Type B pancreatic cell (in vitro differentiated cells): ENCODE measurements around the gene GCNA. TPM values are rescaled to one million over a fixed set of nuclear protein-coding genes. Genes with fewer than 3 reads are reported as not detected.
A peak's percentile ranks its signal among the peaks of the same experiment; 100 is the strongest.

Source experiments
- DNase-seq: peaks from one replicate; pipeline ENCODE4 v3.0.0; 2021; ENCODE audit warnings: mixed read lengths; ENCODE audit not compliant: unreplicated experiment; ENCODE audit errors: extremely low spot score
- H3K27ac Mint-ChIP-seq: 2 replicates; pipeline ENCODE4 v1.8.0; 2021; ENCODE audit warnings: mild to moderate bottlenecking, mixed read lengths
- H3K27me3 Mint-ChIP-seq: 2 replicates; pipeline ENCODE4 v1.8.0; 2021; ENCODE audit warnings: mixed read lengths
- H3K36me3 Mint-ChIP-seq: 2 replicates; pipeline ENCODE4 v1.8.0; 2021; ENCODE audit warnings: mixed read lengths
- H3K4me1 Mint-ChIP-seq: one replicate; pipeline ENCODE4 v1.8.0; 2021; ENCODE audit warnings: mixed read lengths; ENCODE audit not compliant: unreplicated experiment
- H3K4me3 Mint-ChIP-seq: 2 replicates; pipeline ENCODE4 v1.8.0; 2021; ENCODE audit warnings: mild to moderate bottlenecking, mixed read lengths
- H3K9me3 Mint-ChIP-seq: 2 replicates; pipeline ENCODE4 v1.8.0; 2021; ENCODE audit warnings: mixed read lengths
- CTCF ChIP-seq: fragments of 200-600 bp; sonication (generic); conservative IDR thresholded peaks from 2 replicates; pipeline ENCODE4 v1.5.0; 2021; ENCODE audit warnings: antibody characterized with exemption, mild to moderate bottlenecking
- long read RNA-seq: library from polyadenylated mRNA; unstranded; transcript quantifications from one replicate; pipeline ENCODE4 v2.0.0, GENCODE V29; 2020
- total RNA-seq: library from RNA; stranded (reverse); gene quantifications from 2 replicates; pipeline ENCODE4 v1.2.1, GENCODE V29; 2021; ENCODE audit warnings: low replicate concordance

Gene GCNA, protein sequence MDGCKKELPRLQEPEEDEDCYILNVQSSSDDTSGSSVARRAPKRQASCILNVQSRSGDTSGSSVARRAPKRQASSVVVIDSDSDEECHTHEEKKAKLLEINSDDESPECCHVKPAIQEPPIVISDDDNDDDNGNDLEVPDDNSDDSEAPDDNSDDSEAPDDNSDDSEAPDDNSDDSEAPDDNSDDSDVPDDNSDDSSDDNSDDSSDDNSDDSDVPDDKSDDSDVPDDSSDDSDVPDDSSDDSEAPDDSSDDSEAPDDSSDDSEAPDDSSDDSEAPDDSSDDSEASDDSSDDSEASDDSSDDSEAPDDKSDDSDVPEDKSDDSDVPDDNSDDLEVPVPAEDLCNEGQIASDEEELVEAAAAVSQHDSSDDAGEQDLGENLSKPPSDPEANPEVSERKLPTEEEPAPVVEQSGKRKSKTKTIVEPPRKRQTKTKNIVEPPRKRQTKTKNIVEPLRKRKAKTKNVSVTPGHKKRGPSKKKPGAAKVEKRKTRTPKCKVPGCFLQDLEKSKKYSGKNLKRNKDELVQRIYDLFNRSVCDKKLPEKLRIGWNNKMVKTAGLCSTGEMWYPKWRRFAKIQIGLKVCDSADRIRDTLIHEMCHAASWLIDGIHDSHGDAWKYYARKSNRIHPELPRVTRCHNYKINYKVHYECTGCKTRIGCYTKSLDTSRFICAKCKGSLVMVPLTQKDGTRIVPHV
- total RNA-seq, result 0.79 and 2.1 TPM in 2 replicates
- long read RNA-seq, result 0 reads

DNA sequence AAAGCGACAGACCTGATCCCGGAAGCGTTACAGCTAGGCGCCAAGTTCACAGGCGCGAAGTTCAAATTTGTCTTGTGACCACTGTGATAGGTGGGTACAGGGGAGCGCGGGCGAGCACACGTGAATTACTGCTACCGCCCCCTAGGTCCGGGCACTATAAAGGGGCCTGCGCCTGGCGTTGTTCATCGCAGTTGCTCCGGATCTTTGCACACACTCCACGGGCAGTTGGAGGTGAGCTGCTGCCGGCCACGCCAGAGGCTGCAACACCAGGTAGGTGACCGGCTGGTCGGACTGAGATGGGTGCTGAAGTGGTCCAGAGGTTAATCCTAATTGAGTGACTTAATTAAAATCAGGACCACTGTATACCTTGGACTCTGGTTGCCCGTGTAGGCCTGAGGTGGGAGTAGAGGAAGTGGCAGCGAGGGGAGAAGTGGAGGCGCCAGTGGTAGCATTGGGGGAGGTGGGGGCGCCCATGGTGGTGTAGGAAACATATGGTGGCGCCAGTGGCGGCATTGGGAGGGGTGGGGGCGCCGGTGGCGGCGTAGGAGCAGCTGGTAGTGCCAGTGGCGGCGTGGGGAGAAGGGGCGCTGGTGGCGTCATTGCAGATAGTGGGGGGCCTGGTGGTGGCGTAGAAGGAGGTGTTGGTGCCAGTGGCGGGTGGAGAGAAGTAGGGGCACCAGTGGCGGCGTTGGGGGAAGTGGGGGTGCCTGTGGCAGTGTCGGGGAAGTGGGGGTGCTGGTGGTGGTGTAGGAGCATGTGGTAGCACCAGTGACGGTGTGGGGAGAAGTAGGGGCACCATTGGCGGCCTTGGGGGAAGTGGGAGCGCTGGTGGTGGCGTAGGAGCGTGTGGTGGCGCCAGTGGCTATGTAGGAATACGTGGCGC is at the start of gene GCNA:
TSS of gene GCNA (plus strand) at position 185 of the 883 bp plus-strand sequence. CDS start 2,385 bp downstream, outside the sequence.
- no peak for TF ChIP-seq CTCF
- no peaks in the 10 kb centered on the region for H3K4me1 Mint-ChIP-seq
- H3K27ac Mint-ChIP-seq, result no peak within 1 kb of the TSS

GRCh38 chrX:71532078-71532752 is 46.0 kb upstream of the GCNA start:
- H3K36me3 Mint-ChIP-seq, result peaks cover 4% of the 10 kb centered on the region
- peak overlapping the region; percentile 91 for H3K4me3 Mint-ChIP-seq
- H3K9me3 Mint-ChIP-seq, result peaks cover 6% of the 10 kb centered on the region
- H3K27me3 Mint-ChIP-seq, result no peaks in the 10 kb centered on the region
- DNase-seq, result no peak
- H3K4me1 Mint-ChIP-seq, result peaks cover 9% of the 10 kb centered on the region
- no peak for TF ChIP-seq CTCF
- peak overlapping the region; percentile 92 for H3K27ac Mint-ChIP-seq

More for the DNA sequence above, at the start of gene GCNA:
- no peak within 1 kb of the TSS for H3K4me3 Mint-ChIP-seq
- no peak for DNase-seq
- H3K27me3 Mint-ChIP-seq, result no peaks in the 10 kb centered on the region
- H3K9me3 Mint-ChIP-seq, result no peaks in the 10 kb centered on the region
- H3K36me3 Mint-ChIP-seq, result peaks cover 13% of the 10 kb centered on the region

DNA sequence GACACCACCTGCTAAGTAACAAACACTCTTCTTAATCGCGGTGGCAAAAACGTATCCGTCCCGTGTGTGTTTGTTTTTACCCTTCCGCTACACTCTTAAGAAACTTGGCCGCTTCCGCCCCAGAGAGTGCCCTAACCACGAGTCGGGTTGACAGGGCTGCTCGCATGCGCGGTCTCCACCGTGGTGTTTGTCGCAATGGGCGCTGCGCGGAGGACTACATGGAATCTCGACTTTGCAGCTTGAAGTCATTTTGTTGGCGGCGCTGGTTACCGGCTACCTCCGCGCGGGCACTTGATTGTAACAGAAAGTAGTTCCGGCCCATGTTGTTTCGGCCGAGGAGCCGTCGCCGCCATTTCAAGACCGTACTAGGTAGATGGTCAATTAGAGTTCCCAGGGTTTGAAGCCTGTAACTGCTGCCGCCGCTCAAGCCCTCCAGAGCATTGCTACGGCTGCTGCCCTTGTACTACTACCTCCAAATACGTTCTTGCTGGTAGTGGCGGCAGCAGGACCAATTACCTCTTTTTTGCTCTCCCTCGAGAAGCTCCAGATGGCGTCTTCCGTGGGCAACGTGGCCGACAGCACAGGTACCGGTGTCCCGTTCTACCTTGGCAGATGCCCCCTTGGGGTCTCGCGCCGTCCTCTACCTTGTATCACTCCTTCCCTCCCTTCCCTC is 45.3 kb upstream of the GCNA start, which contains the start of gene OGT:
TSS of gene OGT (plus strand) at position 352 of the 673 bp plus-strand sequence. CDS start at position 548, 196 bp downstream.
- TF ChIP-seq CTCF, result no peak

DNA sequence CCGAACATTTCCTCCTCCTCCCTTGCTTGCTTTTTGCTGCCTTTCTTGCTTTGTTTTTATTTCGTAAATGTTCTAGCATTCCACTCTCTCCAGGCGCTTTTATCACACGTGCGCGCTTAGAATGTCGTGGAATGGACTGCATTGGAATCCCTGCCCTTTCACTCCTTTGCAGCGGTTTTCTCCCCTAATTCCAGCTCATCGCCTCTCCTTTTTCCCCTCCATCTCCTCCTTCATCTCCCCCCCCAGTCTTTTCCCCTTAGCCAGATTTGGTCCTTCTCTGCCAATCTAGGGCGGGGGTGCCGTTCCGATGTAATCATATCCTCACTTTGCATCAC is 44.8 kb upstream of the GCNA start:
- peak overlapping the region; percentile 92 for H3K27ac Mint-ChIP-seq

More for the DNA sequence above, 45.3 kb upstream of the GCNA start, which contains the start of gene OGT:
- H3K9me3 Mint-ChIP-seq, result peaks cover 6% of the 10 kb centered on the region
- peak within 1 kb of the TSS; percentile 92 for H3K27ac Mint-ChIP-seq
- H3K4me3 Mint-ChIP-seq, result peak within 1 kb of the TSS; percentile 91
- no peaks in the 10 kb centered on the region for H3K27me3 Mint-ChIP-seq
- H3K4me1 Mint-ChIP-seq, result peaks cover 9% of the 10 kb centered on the region
- DNase-seq, result peak; percentile 89
- peaks cover 4% of the 10 kb centered on the region for H3K36me3 Mint-ChIP-seq

More for the DNA sequence above, 44.8 kb upstream of the GCNA start:
- peaks cover 9% of the 10 kb centered on the region for H3K4me1 Mint-ChIP-seq
- peak overlapping the region; percentile 91 for H3K4me3 Mint-ChIP-seq
- TF ChIP-seq CTCF, result no peak
- no peaks in the 10 kb centered on the region for H3K27me3 Mint-ChIP-seq
- H3K36me3 Mint-ChIP-seq, result peaks cover 4% of the 10 kb centered on the region
- no peak for DNase-seq
- peaks cover 6% of the 10 kb centered on the region for H3K9me3 Mint-ChIP-seq
